Eye (tissue), 1 donor: ENCODE measurements around the gene AMIGO2.
A peak's percentile ranks its signal among the peaks of the same experiment; 100 is the strongest.

ENCODE experiments used
- DNase-seq: peaks from one replicate; pipeline ENCODE4 v3.0.0-alpha.2; 2015

AMIGO2 gene

GRCh38 chr12:47097276-47097896 is 17.6 kb upstream of the AMIGO2 start:
- DNase-seq: no peak

GRCh38 chr12:47095446-47096236 is 15.9 kb upstream of the AMIGO2 start:
- DNase-seq: no peak

- DNase-seq: no peak
Observed at GRCh38 chr12:47094804-47095203, 15.0 kb upstream of the AMIGO2 start.

- DNase-seq: no peak
Observed at GRCh38 chr12:47091009-47091408, 11.2 kb upstream of the AMIGO2 start.

GRCh38 chr12:47088021-47088944 is 8.5 kb upstream of the AMIGO2 start:
- no peak for DNase-seq

DNA sequence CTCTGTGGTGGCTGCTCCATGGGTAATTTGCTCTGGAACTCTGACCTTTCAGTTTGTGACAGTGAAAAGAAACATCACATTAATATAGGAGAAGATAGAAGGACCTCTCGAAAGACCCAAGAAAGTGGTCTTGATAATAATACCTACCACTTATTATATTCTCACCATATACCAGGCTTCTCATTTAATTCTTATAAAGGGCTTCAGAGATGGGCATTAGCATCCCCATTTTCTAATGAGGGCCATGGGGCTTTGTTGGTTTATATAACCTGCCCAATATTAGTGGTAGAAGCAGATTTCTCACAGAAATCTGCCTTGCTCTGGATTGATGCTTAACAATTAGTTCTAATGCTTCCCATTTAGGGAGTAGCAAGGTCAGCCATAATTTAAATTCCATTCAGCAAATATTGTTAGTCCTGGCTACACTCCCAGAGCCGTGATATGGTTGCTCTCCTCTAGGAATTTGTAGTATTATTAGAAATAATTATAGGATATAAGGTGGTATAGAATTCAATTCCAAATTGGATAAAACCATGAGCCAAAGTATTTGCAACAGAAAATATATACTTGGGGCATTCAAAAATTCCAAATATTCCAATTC is 7.4 kb upstream of the AMIGO2 start:
- no peak for DNase-seq

DNA sequence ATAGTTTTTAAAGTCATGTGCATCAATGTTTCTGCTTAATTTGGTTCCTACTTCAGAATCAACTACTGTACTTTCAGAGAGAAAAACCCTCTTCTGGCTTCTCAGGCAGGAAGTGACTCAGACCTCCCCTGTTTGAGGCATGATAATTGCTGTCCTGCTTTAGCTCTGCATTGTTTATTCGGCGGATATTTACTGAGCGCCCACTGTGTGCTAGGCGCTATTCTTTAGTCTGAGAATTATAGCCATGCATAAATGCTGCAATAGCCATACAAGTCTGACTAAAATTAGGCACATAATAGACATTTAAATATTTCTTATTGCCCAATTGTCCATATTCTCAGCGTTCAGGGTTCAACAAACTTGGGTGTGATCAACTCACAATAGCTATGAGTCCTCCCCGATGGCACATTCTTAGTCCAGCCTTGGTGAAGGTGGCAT is 6.1 kb upstream of the AMIGO2 start:
- no peak for DNase-seq

DNA sequence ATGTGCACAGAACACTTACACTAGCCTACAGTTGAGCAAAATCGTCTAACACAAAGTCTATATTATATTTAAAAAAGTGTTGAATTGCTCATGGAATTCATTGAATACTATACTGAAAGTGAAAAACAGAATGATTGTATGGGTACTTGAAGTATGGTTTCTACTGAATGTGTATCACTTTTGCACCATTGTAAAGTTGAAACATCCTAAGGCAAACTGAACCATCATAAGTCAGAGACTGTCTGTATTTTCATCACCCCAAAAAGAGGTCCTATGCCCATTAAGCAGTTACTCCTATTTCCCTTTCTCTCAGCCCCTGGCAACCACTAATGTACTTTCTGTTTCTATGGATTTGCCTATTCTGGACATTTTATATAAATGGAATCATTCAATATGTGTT is 4.4 kb upstream of the AMIGO2 start:
- DNase-seq: no peak

GRCh38 chr12:47082796-47083621 is 3.2 kb upstream of the AMIGO2 start:
- no peak for DNase-seq

- DNase-seq: no peak
Observed at GRCh38 chr12:47082283-47082682, 2.5 kb upstream of the AMIGO2 start.

- peak; percentile 66 for DNase-seq
Observed at GRCh38 chr12:47080725-47081502, 1.2 kb upstream of the AMIGO2 start.

DNA sequence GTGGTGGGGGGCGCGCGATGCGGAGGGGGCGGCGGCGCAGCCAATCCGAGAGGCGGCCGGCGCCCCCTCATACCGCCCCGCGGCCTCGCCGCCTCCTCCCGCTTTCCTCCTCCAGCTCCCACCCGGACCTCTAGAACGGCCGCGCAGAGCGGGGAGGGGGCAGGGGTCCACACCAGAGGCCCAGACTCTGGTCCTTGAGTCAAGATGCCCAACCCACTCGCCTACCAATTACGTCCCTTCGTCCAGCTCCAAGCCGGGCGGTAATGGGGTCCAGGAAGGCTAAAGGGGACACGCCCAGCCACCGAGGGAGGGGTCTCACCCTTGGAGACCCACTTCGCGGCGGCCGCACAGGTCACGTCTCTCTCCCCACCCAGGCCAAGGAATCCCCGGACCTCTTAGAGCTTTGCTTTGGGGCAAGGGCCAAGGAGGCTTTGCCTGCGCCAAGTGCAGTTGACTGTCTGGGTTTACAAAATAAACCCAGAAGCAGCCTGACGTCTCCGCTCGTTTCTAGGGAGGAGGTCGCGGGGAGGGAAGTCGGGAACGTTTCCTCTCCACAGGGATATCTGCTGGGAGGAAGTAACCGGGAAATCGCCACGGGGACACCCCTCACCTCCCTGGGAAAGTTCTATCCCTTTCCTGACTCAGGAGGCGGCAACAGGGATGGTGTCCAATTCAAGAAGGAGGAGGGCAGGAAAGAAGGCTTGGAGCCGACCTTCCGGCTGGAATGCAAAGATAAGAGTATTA is 394 bp upstream of the AMIGO2 start:
- peak; percentile 81 for DNase-seq

GRCh38 chr12:47078733-47079467 is 859 bp downstream of the AMIGO2 start:
- peak; percentile 57 for DNase-seq

- DNase-seq: no peak
Observed at GRCh38 chr12:47078086-47078395, 1.7 kb downstream of the AMIGO2 start.

- no peak for DNase-seq
Observed at GRCh38 chr12:47077206-47078085, 2.3 kb downstream of the AMIGO2 start.

DNA sequence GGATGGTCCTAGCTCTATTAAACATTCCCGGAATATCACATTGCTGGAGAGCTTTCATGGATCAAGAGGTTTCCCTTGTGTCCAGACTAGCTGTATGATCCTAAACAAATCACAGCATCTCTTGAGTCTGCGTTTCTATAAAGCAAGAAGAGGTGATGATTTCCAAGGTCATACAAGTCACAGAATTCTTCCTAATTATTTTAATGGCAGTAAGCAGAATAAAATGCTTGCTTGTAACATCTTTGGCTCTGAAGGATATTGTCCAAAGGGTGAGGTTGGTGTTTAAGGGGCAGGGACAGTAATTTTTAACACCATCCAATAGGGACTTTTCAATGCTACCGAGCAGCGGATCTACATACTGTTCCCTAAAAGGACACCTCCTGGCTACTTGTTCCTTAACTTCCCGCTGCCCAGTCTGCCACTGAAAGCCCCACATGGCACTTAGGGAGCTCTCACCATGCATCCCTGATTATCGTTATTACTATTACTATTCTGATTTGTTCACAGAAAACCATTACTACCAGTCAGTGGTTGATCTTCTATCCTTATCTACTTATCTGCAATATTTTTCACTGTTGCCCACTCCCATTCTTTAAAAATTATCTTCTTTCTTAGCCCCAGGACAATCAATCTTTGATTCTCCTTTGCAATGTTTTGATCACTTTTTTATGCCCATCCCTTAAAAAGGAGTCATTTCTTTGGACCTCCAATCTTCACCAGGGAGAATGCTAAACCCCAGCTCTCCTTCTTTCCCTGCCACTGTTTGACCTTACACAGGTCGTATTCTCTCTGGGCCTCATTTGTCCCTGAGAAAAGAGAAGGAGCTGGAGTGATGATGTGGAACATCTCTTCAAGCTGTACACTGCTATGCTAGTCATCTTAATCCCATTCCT is 4.3 kb downstream of the AMIGO2 start:
- DNase-seq: no peak

- no peak for DNase-seq
Observed at GRCh38 chr12:47074757-47075156, 5.0 kb downstream of the AMIGO2 start.

DNA sequence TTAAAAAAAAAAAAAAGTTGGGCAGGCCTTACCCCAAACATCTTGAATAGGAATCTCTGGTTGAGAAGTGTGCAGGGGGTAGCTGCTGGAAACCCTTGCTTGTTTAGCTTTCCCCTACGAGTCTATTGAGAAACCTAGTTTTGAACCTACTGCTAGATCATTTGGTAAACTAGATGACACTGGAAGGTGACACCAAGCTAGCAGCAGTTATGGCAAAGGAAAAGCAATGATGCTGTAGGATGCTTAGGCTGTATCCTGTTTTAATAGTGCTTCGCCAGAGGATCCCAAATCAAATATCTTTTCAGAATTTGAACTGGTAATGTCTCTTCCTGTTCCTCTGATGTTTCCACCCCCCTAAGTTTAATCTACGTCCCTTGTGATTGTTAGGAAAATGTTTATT is 5.8 kb downstream of the AMIGO2 start:
- DNase-seq: no peak
